A549 treated with CORT108297 at 1 μM for 4 hours (cell line): Measurements from ENCODE around the gene ALKBH2. TPM values are rescaled to one million over a fixed set of nuclear protein-coding genes. Genes with fewer than 3 reads are reported as not detected.

Experiments
- total RNA-seq: library from RNA; stranded (reverse); fragments of 200-300 nt; extraction: Qiagen RNA extraction; gene quantifications from 5 replicates; pipeline ENCODE4 v1.2.3, GENCODE V29; 2022

The ALKBH2 gene
- total RNA-seq, result 41.7 to 48.4 TPM (median 46.7 TPM) in 5 replicates

GRCh38 chr12:109093022-109093918 is at the start of gene ALKBH2:
TSS of gene ALKBH2 (minus strand) at chr12:109093472. CDS start at chr12:109092786, 686 bp downstream.

GRCh38 chr12:109115758-109116610 is 22.7 kb upstream of the ALKBH2 start, which contains the start of gene ACACB:
TSS of gene ACACB (plus strand) at chr12:109116587. CDS start at chr12:109139406, 22,819 bp downstream.

GRCh38 chr12:109097435-109098182 is 4.3 kb upstream of the ALKBH2 start, which contains the start of gene UNG:
TSS of gene UNG (plus strand) at chr12:109097597. CDS start at chr12:109097680, 83 bp downstream.

GRCh38 chr12:109052414-109053323 is 40.6 kb downstream of the ALKBH2 start, which contains the start of gene USP30:
TSS of gene USP30 (plus strand) at chr12:109052576. CDS start at chr12:109052679, 103 bp downstream.

Other genes with a start within 250 kb of the ALKBH2 start
- gene SSH1, start 235.9 kb downstream of the ALKBH2 start, total RNA-seq, result 15.2 to 28.1 TPM (median 20.8 TPM) in 5 replicates
- gene DAO, start 213.4 kb downstream of the ALKBH2 start, total RNA-seq, result not detected in 5 replicates
- gene SVOP, start 72.4 kb downstream of the ALKBH2 start, total RNA-seq, result 0.01 TPM in 1 of 5 replicates, not detected in the others
- 6.8 to 8.8 TPM (median 7.9 TPM) in 5 replicates for gene USP30, start 40.9 kb downstream of the ALKBH2 start, total RNA-seq
- gene UNG, start 4.1 kb upstream of the ALKBH2 start, total RNA-seq, result 80.9 to 88.4 TPM (median 86.1 TPM) in 5 replicates
- 6.0 to 9.1 TPM (median 7.7 TPM) in 5 replicates for gene ACACB, start 23.1 kb upstream of the ALKBH2 start, total RNA-seq
- gene FOXN4, start 215.8 kb upstream of the ALKBH2 start, total RNA-seq, result 0.05 to 0.06 TPM in 2 of 5 replicates, not detected in the others